HG03565 (cell line): ENCODE measurements around the gene AUNIP.

Source experiments
- ATAC-seq: cut with Tn5 transposase; IDR thresholded peaks from one replicate; pipeline ENCODE4 v1.9.1; 2021; ENCODE audit warnings: mild to moderate bottlenecking, moderate library complexity; ENCODE audit not compliant: unreplicated experiment

Gene AUNIP

DNA sequence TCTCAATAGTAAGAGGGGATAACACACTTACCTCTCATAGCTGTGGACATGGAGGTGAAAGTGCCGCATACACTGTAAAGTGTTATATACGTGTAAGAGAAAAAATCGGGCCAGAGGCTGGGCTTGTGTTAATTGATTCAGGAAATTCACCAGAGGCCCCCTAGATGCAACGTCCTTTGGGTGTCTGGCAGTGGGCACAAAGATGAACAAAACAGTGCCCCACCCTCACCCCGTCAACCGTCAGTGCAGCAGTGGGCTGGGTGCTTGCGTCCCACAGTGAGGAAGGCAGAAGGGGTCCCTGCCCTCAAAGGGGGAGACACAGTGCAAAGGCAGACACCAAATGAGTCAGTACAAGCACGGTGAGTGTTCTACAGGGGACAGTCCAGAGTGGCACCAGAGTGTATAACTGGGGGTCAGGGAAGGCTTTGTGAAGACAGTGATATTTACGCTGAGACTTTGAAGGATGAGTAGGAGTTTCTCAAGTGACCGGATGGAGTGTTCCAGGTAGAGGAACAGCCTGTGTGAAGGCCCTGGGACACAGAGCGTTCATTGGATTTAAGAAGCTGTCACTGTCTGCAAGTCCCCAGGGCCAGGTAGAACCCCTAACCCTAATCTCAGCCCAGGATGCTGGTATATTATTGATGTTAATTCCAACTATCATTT, 46.1 kb downstream of the AUNIP start:
- no peak for ATAC-seq

GRCh38 chr1:25811384-25812082, 47.7 kb downstream of the AUNIP start:
- ATAC-seq = no peak

DNA sequence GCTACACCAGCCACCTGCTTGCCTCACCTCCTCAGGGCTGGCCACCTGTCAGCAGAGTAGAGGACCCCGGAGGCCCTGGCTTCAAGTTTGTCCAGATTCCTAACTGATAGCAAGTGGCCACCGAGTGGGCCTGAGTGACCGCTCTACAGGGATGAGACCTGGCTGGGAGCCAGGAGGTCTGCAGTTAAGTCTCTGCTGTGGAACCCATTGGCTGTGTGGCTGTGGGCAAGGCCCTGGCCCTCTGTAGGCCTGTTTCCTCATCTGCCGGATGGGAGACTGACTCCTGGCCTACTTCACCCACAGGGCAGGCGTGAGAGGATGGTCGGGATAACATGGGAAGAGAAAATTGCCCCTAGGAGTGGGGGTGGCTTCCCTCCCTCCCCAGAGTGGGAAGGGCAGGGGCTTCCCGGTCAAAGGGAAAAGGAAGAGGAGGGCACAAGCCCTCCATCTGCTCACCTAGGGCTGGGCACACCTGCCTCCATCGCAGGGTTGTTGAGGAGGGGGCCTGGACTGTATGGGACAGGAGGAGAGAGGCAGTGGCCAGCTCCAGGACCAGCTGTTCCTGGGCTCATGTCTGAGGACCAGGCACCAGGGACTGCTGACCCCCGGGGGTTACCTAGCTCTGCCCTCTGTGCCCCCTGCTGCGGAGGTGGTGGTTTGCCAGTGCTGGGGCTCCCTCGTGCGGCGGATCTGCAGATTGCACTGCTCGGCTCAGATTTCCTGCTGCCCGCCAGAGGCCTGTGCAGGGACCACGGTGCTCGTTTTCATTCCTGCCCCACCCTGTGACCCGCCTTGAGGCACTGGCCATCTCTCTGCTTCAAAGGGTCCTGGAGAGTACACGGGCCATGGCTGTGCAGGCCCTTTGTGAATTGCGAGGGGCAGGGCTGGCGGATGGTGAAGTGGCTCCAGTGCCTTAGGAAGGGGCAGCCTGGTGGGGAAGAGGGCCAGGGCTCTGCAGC, 48.6 kb downstream of the AUNIP start:
- no peak for ATAC-seq

- ATAC-seq = no peak
Measured at GRCh38 chr1:25809929-25810328, 49.3 kb downstream of the AUNIP start.

DNA sequence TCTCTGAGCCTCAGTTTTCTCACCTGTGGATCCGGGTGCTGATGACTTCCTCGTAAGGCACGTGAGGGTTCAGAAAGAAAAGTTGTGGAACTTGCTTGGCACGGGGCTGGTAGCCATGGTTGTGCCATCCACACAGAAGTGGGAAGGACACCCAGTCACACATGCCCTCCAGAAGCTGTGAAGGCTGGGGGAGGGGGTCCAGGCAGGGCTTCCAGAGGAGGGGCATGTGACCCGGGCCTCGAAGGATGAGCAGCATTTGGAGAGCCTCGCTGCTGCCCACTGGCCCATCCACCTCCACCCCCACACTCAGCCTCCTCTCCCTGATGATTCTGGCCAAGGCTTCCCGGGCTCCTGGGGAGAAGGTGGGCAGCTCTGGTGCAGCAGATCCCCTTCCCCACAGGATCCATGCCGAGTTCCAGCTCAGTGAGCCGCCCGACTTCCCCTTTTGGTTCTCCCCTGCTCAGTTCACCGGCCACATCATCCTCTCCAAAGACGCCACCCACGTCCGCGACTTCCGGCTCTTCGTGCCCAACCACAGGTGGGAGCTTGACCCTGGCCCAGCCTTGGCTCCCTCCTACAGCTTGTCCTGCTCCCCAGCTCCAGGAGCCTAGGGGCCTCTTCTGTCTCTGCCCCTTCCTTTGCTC, 49.9 kb downstream of the AUNIP start:
- no peak for ATAC-seq

DNA sequence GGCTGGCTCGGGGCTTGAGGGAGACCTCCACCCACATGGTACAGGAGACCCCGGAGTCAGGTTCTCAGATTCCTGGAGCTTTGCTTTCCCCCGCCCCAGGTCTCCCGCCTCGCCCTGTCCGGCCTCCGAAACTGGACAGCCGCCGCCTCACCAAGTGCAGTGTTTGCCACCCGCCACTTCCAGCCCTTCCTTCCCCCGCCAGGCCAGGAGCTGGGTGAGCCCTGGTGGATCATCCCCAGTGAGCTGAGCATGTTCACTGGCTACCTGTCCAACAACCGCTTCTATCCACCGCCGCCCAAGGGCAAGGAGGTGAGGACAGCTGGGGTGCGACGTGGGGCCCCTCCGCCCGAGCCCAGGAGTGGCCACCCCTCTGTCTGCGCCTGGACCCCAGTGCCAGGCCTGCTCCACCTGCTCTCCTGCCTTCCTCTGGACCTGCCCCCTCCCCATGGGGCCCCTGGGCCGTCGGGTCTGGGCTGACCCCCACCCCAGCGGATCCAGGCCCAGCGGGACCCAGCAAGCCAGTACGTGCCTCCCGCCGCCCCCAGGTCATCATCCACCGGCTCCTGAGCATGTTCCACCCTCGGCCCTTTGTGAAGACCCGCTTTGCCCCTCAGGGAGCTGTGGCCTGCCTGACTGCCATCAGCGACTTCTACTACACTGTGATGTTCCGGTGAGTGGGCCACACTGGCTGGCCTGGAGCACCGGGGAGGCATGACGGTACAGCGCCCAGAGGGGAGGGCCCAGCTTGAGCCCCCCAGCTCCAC, 50.6 kb downstream of the AUNIP start:
- no peak for ATAC-seq

- ATAC-seq = no peak
Measured at GRCh38 chr1:25807480-25808390, 51.5 kb downstream of the AUNIP start.

DNA sequence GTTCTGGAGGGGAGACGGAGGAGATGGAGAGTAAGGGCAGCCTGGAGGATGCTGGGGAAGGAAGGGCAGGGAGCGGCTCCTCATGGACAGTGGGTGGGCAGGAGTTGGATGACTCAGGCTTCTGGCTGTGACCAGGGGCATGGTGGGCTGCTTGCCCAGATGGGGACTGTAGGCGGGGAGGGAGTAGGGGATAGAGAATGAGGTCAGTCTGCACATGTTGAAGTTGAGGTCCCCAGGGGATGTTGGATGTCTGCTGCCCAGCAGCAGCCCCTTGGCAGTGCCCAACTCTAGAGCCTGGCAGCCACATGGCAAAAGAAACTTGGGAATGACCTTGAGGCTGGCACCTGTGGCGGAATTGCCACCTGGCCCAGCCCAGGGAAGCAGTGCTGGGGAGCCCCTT, 52.8 kb downstream of the AUNIP start:
- ATAC-seq = no peak

- no peak for ATAC-seq
Measured at GRCh38 chr1:25805863-25806225, 53.4 kb downstream of the AUNIP start.

- ATAC-seq = no peak
Measured at GRCh38 chr1:25804964-25805862, 54.0 kb downstream of the AUNIP start.

DNA sequence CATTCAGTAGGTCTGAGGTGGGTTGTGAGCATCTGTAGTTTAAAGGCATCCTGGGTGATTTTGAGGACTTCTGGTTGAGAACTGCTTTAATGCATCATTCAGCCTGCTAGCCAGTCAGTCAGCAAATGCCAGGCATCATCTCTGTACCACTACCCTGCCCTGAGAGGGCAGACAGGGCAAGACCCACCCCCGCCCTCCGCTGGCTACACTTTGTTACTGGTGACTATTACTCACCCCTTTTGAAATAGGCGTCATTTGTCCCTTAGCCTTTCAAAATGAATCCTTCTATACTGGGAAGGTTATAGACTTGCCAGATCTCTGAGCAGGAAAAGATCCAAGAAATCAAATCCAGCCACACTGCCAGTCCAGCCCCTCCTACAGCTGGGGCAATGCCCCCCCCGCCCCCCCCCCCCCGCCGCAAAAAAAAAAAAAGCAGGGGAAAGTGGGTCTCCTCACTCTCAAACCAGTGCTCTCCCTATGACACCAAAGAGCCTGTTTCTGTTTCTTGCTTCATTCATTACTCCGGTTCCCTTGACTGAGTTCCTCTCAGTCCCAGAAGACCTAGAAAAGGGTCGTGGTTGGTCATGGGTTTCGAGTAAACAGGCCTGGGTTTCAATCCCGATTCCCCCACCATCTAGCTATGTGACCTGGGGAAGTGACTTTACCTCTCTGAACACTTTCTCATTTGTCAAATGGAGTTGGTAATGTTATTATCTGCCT, 54.9 kb downstream of the AUNIP start:
- no peak for ATAC-seq

- ATAC-seq = no peak
Measured at GRCh38 chr1:25803368-25803767, 55.9 kb downstream of the AUNIP start.

GRCh38 chr1:25802915-25803314, 56.3 kb downstream of the AUNIP start:
- ATAC-seq = no peak

DNA sequence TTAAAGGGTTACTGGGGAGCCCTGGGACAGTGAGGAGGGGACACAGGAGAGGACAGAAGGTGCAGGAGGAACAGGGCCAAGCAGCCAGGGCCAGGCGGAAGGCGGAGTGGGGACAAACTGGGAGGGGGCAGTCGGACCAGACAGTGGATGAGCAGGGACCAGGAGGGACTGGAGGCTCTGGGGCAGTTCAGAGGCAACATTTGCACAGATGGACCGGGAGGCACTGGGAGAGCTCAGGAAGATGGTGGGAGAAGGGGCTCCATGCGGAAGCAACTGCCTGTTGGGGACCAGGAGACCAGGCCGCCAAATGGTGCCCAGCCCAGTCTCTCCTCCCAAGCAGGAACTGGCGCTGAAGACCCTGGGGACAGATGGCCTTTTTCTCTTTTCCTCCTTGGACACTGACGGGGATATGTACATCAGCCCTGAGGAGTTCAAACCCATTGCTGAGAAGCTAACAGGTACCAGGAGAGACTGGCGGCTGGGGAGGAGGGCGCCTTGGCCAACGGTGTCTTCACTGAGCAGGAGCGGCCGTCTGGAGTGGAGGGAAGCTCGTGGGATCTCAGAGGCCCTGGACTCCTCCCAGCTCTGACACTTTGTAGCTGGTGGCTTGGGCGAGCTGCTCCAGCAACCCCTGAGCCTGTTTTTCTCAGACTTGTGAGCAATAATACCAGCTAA, 58.4 kb downstream of the AUNIP start:
- ATAC-seq = no peak

GRCh38 chr1:25799935-25800702, 59.1 kb downstream of the AUNIP start, which contains the start of gene SELENON:
SELENON (plus strand) TSS chr1:25800193; CDS start chr1:25800231, 38 bp downstream.
- no peak for ATAC-seq

GRCh38 chr1:25799352-25799934, 59.8 kb downstream of the AUNIP start:
- ATAC-seq = no peak
